Effector memory CD8-positive, alpha-beta T cell (primary cell): Measurements from ENCODE around the gene VAV3.

Experiments
- ATAC-seq: fragments of 150-1000 bp; cut with Tn5 transposase; replicated peaks from 2 replicates; pipeline ENCODE4 v1.10.0; 2021; ENCODE audit warnings: mild to moderate bottlenecking, moderate library complexity
- DNase-seq, 3 experiments: peaks; one replicate each; pipeline ENCODE4 v3.0.0; 2021
- H3K27ac Mint-ChIP-seq, 2 donors: one replicate each; pipeline ENCODE4 v1.8.0; 2022; ENCODE audit warnings: mild to moderate bottlenecking in 2 of 2, mixed read lengths in 2 of 2, moderate library complexity in 2 of 2
- H3K27me3 Mint-ChIP-seq, 2 donors: one replicate each; pipeline ENCODE4 v1.8.0; 2022; ENCODE audit warnings: mixed read lengths in 2 of 2
- H3K36me3 Mint-ChIP-seq: one replicate; pipeline ENCODE4 v1.8.0; 2022; ENCODE audit warnings: mild to moderate bottlenecking, moderate library complexity, mixed read lengths; ENCODE audit not compliant: insufficient read depth
- H3K4me1 Mint-ChIP-seq, 2 donors: one replicate each; pipeline ENCODE4 v1.8.0; 2022; ENCODE audit warnings: low read depth in 2 of 2, mixed read lengths in 2 of 2
- H3K4me3 Mint-ChIP-seq, 2 donors: one replicate each; pipeline ENCODE4 v1.8.0; 2022; ENCODE audit warnings: mild to moderate bottlenecking in 2 of 2, mixed read lengths in 2 of 2, moderate library complexity in 2 of 2
- H3K9me3 Mint-ChIP-seq, 2 donors: one replicate each; pipeline ENCODE4 v1.8.0; 2022; ENCODE audit warnings: mixed read lengths in 2 of 2

The VAV3 gene

DNA sequence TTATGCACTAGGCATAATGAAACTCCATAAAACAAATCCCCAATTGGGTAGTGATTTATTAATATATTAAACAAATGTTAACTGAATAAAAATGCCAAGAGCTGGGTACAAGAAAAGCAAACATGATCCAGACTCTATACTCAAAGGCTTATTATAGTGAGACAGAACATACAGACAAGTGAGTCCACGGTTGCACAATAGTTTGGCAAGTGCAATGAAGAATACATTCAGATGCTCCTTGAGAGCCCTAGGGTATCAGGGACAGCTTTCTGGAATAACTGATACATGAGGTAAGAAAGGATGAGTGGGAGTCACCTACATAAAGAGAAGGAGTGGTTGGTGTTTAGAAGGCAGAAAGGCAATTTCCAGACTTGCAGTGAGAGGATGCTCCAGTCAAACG, 85.1 kb downstream of the VAV3 start:
- Mint-ChIP-seq H3K27ac (no peak overlapping the region), H3K9me3 (peaks cover 0 to 3% of the 10 kb centered on the region in 2 donors), H3K4me1 (peaks cover 17 to 42% of the 10 kb centered on the region in 2 donors), H3K4me3 (no peak overlapping the region), H3K27me3 (no peaks in the 10 kb centered on the region), H3K36me3 (no peaks in the 10 kb centered on the region)
- no peak for ATAC-seq
- DNase-seq: no peak

DNA sequence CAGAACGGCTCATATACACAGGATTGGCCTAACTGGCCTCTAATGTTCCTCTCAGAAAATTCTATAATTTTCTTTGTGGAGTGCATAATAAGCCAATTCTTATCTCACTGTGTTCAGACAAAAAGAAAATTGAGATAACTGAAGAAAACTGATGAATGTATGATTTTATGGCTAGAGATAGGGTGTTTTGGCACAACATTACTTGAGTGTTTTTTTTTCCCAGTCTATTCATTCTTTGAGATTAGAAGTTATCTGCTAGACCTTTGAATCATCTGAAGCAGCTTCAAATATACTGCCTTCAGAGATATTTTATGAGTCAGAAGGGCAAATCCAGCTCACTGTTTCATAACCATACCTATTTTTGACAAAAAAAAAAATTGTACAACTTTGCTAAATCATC, 85.6 kb downstream of the VAV3 start:
- Mint-ChIP-seq H3K9me3 (peaks cover 0 to 3% of the 10 kb centered on the region in 2 donors), H3K4me3 (no peak overlapping the region)

DNA sequence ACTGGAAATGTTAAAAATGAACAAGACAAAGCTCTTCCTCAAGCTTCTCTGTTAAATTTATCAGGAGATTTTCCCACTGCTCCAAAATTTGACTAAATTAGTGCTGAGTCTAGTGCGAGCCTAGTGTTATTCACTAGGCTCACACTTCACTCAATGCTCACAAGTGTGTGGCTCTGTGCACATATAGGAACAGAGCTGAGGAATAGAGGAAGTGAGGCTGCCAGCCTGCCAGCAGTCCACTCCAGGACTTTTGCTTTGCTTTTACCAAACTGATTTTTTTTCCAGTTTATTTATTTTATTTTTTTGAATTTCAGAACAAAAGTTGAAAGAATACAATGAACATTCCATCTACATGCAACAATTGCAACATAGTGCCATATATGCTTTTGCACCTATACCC, 87.2 kb downstream of the VAV3 start:
- Mint-ChIP-seq H3K9me3 (peaks cover 0 to 3% of the 10 kb centered on the region in 2 donors), H3K4me3 (peak overlapping the region in 1 of 2 donors; percentile 45), H3K36me3 (no peaks in the 10 kb centered on the region), H3K4me1 (peaks cover 17 to 43% of the 10 kb centered on the region in 2 donors), H3K27me3 (no peaks in the 10 kb centered on the region), H3K27ac (no peak overlapping the region)
- DNase-seq (no peak), ATAC-seq (no peak)

More for the DNA sequence above, 85.6 kb downstream of the VAV3 start:
- no peak for ATAC-seq
- no peaks in the 10 kb centered on the region for H3K36me3 Mint-ChIP-seq
- H3K4me1 Mint-ChIP-seq: peaks cover 17 to 43% of the 10 kb centered on the region in 2 donors
- no peak for DNase-seq
- no peaks in the 10 kb centered on the region for H3K27me3 Mint-ChIP-seq
- no peak overlapping the region for H3K27ac Mint-ChIP-seq

DNA sequence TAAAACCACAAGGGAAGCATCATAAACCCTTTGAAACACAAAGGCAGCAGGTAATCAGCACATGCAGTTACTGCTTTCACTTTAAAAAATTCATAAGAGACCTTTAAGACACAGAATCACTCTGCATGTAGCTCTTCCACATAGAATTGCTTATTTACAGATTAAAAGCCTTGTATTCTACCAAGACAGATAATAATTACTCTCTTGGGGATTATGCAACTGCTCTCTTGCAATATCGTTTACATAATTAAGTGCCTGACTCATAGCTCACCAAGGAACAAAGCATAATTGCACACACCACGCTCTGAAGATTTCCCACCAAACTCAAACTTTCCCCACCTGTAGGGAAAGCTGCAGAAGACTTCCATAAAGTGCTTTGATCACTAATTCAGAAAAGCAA, 87.9 kb downstream of the VAV3 start:
- no peak for ATAC-seq
- Mint-ChIP-seq H3K27me3 (no peaks in the 10 kb centered on the region), H3K4me3 (peak overlapping the region in 1 of 2 donors; percentile 45), H3K9me3 (peaks cover 0 to 3% of the 10 kb centered on the region in 2 donors), H3K36me3 (no peaks in the 10 kb centered on the region), H3K4me1 (peaks cover 17 to 42% of the 10 kb centered on the region in 2 donors), H3K27ac (no peak overlapping the region)
- DNase-seq: no peak

DNA sequence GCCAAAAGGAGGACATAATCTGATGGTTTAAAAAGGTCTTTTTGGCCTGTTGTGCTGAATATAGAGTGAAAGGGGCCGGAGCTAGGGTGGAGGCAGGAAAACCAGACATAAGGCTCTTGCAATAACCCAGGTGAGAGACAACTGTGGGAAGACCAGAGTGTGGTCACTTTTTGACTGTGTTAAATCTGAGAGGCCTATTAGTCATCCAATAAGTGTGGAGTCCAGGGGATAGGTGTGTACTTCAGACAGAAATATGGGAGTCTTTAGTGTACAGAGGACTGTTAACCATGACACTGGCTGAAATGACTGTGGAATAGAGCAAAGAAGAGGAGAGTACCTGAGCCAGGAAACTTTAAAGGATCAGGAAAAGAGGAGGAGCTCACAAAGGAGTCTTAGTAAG, 89.3 kb downstream of the VAV3 start:
- DNase-seq (no peak), ATAC-seq (no peak)
- Mint-ChIP-seq H3K4me1 (peaks cover 25 to 43% of the 10 kb centered on the region in 2 donors), H3K4me3 (no peak overlapping the region), H3K36me3 (no peaks in the 10 kb centered on the region), H3K27ac (peak overlapping the region in 1 of 2 donors; percentile 1), H3K9me3 (peaks cover 0 to 3% of the 10 kb centered on the region in 2 donors), H3K27me3 (no peaks in the 10 kb centered on the region)

DNA sequence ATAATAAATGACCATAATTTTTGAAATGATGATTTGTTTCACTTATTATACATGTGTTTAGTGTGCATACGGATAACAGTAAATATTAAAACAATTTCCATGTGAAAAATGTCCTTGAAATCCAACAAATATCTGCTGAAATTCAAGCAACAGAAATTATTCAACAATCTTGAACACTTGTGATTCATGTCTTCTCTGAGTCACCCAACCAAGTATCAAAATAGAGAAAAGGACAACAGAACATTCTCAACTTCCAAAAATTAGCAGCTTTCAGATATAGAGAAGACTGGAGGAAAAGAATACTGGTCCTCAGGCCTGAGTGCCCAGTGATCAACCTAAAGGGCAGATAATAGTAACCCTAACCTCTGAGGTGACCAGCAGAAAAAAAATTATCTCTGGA, 90.8 kb downstream of the VAV3 start:
- Mint-ChIP-seq H3K4me3 (no peak overlapping the region), H3K4me1 (peaks cover 28 to 46% of the 10 kb centered on the region in 2 donors), H3K27ac (no peak overlapping the region), H3K27me3 (no peaks in the 10 kb centered on the region), H3K9me3 (peaks cover 0 to 3% of the 10 kb centered on the region in 2 donors), H3K36me3 (no peaks in the 10 kb centered on the region)
- ATAC-seq (no peak), DNase-seq (no peak)

DNA sequence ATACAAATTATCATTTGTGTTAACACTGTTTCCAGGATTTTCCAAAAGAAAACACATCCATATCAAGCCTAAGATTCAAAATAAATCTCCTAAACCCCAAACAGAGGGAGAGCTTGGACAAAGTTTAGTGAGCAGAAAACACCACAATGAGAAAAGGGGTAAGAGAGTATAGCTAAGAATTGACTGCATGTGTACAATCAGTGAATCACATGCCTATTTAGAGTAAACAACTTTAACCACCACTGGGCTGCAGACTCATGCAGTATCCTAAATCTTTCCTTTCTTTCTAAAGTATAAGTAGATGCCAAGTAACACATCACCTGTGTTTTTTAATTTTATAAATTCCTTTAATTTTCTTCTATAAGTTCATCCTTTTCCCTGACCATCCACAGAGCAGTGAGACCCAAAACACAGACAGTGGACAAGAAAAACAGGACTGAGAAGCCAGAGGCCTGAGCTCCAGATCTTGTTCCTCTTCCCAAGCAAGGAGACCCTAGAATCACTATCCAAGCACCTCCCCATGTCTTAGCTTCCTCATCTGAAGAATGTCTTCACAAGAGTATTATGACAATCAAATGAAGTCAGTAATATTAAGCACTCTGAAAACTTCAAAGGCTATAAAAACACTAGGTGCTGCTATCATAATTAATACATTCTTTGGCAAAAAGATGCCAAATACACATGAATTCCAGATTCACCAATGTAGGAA, 93.1 kb downstream of the VAV3 start:
- DNase-seq: no peak
- H3K27ac Mint-ChIP-seq: peak overlapping the region; percentile 81 to 87

DNA sequence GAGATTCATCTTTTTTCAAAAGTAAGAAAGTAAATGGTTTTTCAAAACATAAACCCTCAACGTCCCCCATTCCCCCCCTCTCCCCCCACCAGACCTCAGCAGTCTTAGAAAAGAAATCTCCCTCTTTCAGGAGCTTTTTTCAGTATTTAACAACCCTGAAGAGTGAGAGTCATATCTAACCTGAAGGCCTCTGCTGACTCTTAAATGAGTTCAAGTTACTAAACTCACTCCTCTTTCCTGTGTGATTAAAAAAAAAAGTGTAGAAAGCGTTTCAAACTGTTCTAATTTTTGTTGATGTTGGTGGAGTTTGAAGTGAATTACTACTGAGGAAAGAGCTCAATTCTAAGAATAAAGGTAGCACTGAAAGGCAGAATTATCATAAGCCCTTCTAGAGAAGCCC, 93.7 kb downstream of the VAV3 start:
- Mint-ChIP-seq H3K4me1 (peaks cover 30 to 48% of the 10 kb centered on the region in 2 donors), H3K9me3 (peaks cover 0 to under 1% of the 10 kb centered on the region in 2 donors), H3K4me3 (peak overlapping the region; percentile 22 to 43), H3K27ac (peak overlapping the region; percentile 81 to 87), H3K27me3 (no peaks in the 10 kb centered on the region), H3K36me3 (no peaks in the 10 kb centered on the region)
- DNase-seq (no peak), ATAC-seq (peak; percentile 65)

More for the DNA sequence above, 93.1 kb downstream of the VAV3 start:
- ATAC-seq: peak; percentile 51
- Mint-ChIP-seq H3K36me3 (no peaks in the 10 kb centered on the region), H3K4me3 (peak overlapping the region; percentile 22 to 43), H3K9me3 (peaks cover 0 to 3% of the 10 kb centered on the region in 2 donors), H3K27me3 (no peaks in the 10 kb centered on the region), H3K4me1 (peaks cover 31 to 49% of the 10 kb centered on the region in 2 donors)

DNA sequence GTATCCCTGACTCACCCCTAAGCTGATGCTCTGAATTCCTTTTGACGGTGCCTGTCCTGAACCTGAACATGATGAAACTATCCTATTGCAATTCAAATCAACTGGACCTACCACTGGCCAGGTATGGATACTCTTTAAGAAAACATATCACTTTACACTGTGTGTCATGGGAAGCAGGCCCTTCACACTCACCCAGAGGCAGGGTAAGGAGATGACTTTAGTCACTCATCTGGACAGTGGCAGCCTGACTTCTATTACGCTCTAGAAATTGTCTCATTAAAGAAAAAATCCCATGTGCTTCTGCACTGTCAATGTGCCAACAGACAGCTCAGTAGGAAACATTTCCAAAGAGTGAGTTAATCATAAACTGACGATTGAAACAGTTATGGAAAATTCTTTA, 94.3 kb downstream of the VAV3 start:
- peaks cover 26 to 47% of the 10 kb centered on the region in 2 donors for H3K4me1 Mint-ChIP-seq
- H3K27ac Mint-ChIP-seq: peak overlapping the region; percentile 81 to 87
- H3K36me3 Mint-ChIP-seq: no peaks in the 10 kb centered on the region
- peak overlapping the region in 1 of 2 donors; percentile 18 for H3K4me3 Mint-ChIP-seq
- H3K9me3 Mint-ChIP-seq: no peaks in the 10 kb centered on the region
- DNase-seq (no peak), ATAC-seq (no peak)
- H3K27me3 Mint-ChIP-seq: no peaks in the 10 kb centered on the region

DNA sequence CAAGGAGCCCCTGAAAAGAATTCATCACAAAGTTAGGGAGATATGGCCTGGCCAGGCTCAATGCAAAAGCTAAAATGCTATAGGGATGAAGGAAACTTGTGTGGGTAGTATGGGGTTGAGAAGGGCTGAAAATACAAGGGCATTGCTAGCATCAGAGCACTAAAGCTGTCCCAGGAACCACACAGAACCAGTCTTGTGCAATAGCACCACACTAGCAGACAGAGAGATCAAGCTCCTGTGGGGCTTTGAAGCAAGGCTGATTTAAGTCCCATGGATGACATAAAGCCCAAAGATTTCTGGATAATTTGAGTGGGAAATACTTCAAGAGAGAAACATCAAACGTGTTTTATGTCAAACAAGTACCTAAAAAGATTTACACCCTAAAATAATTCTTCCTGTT, 97.1 kb downstream of the VAV3 start:
- H3K27ac Mint-ChIP-seq: peak overlapping the region in 1 of 2 donors; percentile 89
- H3K4me3 Mint-ChIP-seq: no peak overlapping the region
- ATAC-seq: no peak
- peaks cover 36 to 50% of the 10 kb centered on the region in 2 donors for H3K4me1 Mint-ChIP-seq
- no peaks in the 10 kb centered on the region for H3K9me3 Mint-ChIP-seq
- H3K27me3 Mint-ChIP-seq: no peaks in the 10 kb centered on the region
- DNase-seq: no peak
- no peaks in the 10 kb centered on the region for H3K36me3 Mint-ChIP-seq

DNA sequence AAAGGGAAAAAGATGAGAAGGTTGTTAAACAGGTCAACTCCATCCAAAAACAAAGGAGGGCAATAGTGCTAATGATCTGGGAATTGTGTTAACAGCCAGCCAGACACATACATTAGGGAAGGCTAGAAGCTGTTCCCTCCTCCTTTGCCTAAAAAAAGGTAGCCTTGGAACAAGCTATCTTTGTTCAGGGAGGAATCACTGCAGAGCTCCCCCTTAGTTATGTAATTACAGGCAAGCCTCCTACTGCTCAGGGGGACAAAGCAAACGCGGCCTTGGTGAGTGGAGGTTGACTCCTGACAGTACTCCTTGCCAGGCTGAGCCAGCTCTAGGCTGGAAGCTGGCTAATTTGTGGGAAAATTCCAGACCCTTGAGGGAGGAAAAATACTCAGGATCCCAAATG, 97.6 kb downstream of the VAV3 start:
- H3K4me3 Mint-ChIP-seq: no peak overlapping the region
- no peak for ATAC-seq
- H3K4me1 Mint-ChIP-seq: peaks cover 36 to 52% of the 10 kb centered on the region in 2 donors
- no peak for DNase-seq
- H3K27ac Mint-ChIP-seq: peak overlapping the region in 1 of 2 donors; percentile 89
- H3K9me3 Mint-ChIP-seq: no peaks in the 10 kb centered on the region
- no peaks in the 10 kb centered on the region for H3K27me3 Mint-ChIP-seq
- H3K36me3 Mint-ChIP-seq: no peaks in the 10 kb centered on the region

DNA sequence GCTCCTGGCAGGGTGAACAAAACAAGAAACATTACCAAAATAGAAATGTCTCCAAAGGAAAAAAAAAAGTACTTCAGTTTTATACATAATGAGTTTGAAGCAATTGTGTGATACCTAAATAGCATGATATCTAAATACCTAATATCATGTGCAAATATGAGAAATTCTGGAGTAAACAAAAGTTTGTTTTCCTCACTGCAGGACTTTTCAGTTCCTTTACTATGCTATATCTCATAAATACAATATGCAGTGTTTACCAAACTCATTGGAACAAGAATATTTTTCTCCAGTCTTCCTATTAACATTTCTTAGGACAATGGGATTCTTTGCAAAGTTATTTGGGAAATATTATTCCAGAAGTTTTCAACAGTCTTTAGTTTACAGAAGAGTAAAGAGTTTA, 98.1 kb downstream of the VAV3 start:
- Mint-ChIP-seq H3K9me3 (no peaks in the 10 kb centered on the region), H3K4me3 (no peak overlapping the region), H3K36me3 (no peaks in the 10 kb centered on the region), H3K27ac (peak overlapping the region in 1 of 2 donors; percentile 89), H3K4me1 (peaks cover 38 to 54% of the 10 kb centered on the region in 2 donors), H3K27me3 (no peaks in the 10 kb centered on the region)
- DNase-seq: no peak
- no peak for ATAC-seq

DNA sequence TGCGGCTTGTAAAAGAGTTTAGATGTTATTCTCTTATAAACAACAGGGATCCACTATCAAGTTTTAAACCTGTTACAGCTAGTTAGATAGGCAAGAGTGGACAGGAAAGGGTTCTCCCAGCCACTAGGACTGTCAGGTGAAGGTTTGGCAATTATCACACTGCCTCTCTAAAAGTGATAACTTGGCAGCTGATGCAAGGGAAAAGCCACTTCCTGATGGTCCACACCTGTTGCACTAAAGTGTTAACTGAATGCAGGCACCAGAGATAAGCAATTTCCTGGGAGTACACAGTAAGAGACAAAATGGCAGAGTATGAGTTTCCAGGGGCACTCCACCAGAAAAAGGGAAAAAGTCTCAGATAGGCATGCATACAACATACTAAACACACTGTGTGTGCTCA, 99.4 kb downstream of the VAV3 start:
- H3K27ac Mint-ChIP-seq: peak overlapping the region; percentile 9 to 89
- H3K27me3 Mint-ChIP-seq: no peaks in the 10 kb centered on the region
- H3K9me3 Mint-ChIP-seq: peaks cover 0 to 3% of the 10 kb centered on the region in 2 donors
- peaks cover 30 to 45% of the 10 kb centered on the region in 2 donors for H3K4me1 Mint-ChIP-seq
- no peaks in the 10 kb centered on the region for H3K36me3 Mint-ChIP-seq
- no peak for ATAC-seq
- DNase-seq: no peak
- H3K4me3 Mint-ChIP-seq: peak overlapping the region in 1 of 2 donors; percentile 2

DNA sequence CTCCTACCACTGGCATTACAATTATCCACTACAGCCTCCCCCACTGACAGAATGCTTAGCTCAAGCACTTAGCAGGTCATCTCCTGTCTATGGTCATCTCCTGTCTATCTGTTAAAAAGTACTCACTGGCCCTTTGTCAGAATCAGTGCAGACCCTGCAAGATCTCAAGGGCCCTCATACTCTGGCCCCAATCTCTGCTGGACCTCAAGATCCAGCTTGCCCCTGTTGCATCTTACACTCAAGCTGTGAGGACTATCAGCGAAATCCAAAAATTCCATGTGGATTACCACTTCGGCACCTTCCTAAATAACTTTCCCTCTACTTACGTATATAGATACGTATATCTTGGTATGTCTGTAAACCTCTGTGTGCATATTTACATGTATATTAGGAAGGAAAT, 101.6 kb downstream of the VAV3 start:
- DNase-seq: no peak
- Mint-ChIP-seq H3K4me1 (peaks cover 26 to 40% of the 10 kb centered on the region in 2 donors), H3K27ac (peak overlapping the region in 1 of 2 donors; percentile 52), H3K9me3 (peaks cover 0 to 3% of the 10 kb centered on the region in 2 donors), H3K27me3 (no peaks in the 10 kb centered on the region), H3K4me3 (no peak overlapping the region), H3K36me3 (no peaks in the 10 kb centered on the region)
- no peak for ATAC-seq
